IMR-90 (cell line): ENCODE data around the gene PREB. TPM values are rescaled to one million over a fixed set of nuclear protein-coding genes. Genes with fewer than 3 reads are reported as not detected.
A peak's percentile ranks its signal among the peaks of the same experiment; 100 is the strongest.

Experiments
- ATAC-seq: fragments of 200-7000 bp; cut with Tn5 transposase; 2 replicates; pipeline ENCODE4 v1.9.1; 2020; ENCODE audit warnings: low read depth, mild to moderate bottlenecking, moderate library complexity
- Bru-seq: library from RNA; stranded (reverse); fragments of 400-500 nt; gene quantifications from one replicate; lab custom pipeline; 2021; lab: Mats Ljungman, UMichigan
- BruChase-seq, 2 experiments: library from RNA; stranded (reverse); fragments of 400-500 nt; gene quantifications; one replicate each; lab custom pipeline; 2021; lab: Mats Ljungman, UMichigan
- BruUV-seq: library from RNA; stranded (reverse); fragments of 400-500 nt; replicated peaks from 2 replicates; lab custom pipeline; 2021; lab: Mats Ljungman, UMichigan
- CTCF ChIA-PET: fragments of 300-600 bp; formaldehyde crosslinking; extraction: SDS; loops from one replicate; lab custom pipeline; 2021; ENCODE audit warnings: antibody characterized with exemption; lab: Yijun Ruan, JAX
- POLR2A ChIA-PET: fragments of 300-600 bp; sonication (Branson Sonifier 250); formaldehyde crosslinking; loops from one replicate; lab custom pipeline; 2022; ENCODE audit warnings: antibody characterized with exemption; ENCODE audit not compliant: unreplicated experiment; lab: Charles Lee
- DNase-seq: peaks from one replicate; pipeline ENCODE4 v3.0.0; 2013
- H2AFZ ChIP-seq: replicated peaks from 2 replicates; pipeline ENCODE3; 2013; ENCODE audit warnings: low read length, mild to moderate bottlenecking; ENCODE audit not compliant: poor library complexity
- H2AK5ac ChIP-seq: 2 replicates; pipeline ENCODE4 v1.6.1; 2013; ENCODE audit warnings: low read depth, low read length, inconsistent platforms
- H2AK9ac ChIP-seq: replicated peaks from 2 replicates; pipeline ENCODE3; 2013; ENCODE audit warnings: mild to moderate bottlenecking, low read depth, low read length, moderate library complexity; ENCODE audit not compliant: poor library complexity
- H2BK120ac ChIP-seq: 2 replicates; pipeline ENCODE4 v1.6.1; 2013; ENCODE audit warnings: low read depth, low read length, inconsistent platforms
- H2BK15ac ChIP-seq: 3 replicates; pipeline ENCODE4 v1.6.1; 2013; ENCODE audit warnings: low read depth, low read length, inconsistent platforms
- H2BK20ac ChIP-seq: 2 replicates; pipeline ENCODE4 v1.6.1; 2013; ENCODE audit warnings: low read depth, mild to moderate bottlenecking, inconsistent platforms, low read length, moderate library complexity
- H2BK5ac ChIP-seq: 2 replicates; pipeline ENCODE4 v1.6.1; 2013; ENCODE audit warnings: mild to moderate bottlenecking, low read depth, low read length, inconsistent platforms; ENCODE audit not compliant: poor library complexity, severe bottlenecking
- H3K14ac ChIP-seq: replicated peaks from 2 replicates; pipeline ENCODE4 v1.6.1; 2013; ENCODE audit warnings: low read depth, low read length, inconsistent platforms
- H3K18ac ChIP-seq: 2 replicates; pipeline ENCODE4 v1.6.1; 2013; ENCODE audit warnings: low read depth, low read length, control low read depth
- H3K23ac ChIP-seq: 2 replicates; pipeline ENCODE4 v1.6.1; 2013; ENCODE audit warnings: low read depth, low read length, inconsistent platforms
- H3K27ac ChIP-seq: 2 replicates; pipeline ENCODE4 v1.5.1; 2013; ENCODE audit warnings: mild to moderate bottlenecking, control low read depth, low read length; ENCODE audit not compliant: insufficient read depth
- H3K27me3 ChIP-seq: 2 replicates; pipeline ENCODE4 v1.6.1; 2013; ENCODE audit warnings: low read length; ENCODE audit not compliant: control insufficient read depth, insufficient read depth
- H3K36me3 ChIP-seq: 2 replicates; pipeline ENCODE4 v1.6.1; 2013; ENCODE audit warnings: low read length, mixed read lengths; ENCODE audit not compliant: control insufficient read depth, insufficient read depth
- H3K4ac ChIP-seq: 2 replicates; pipeline ENCODE4 v1.6.1; 2013; ENCODE audit warnings: low read depth, low read length, inconsistent platforms
- H3K4me1 ChIP-seq: 2 replicates; pipeline ENCODE4 v1.6.1; 2013; ENCODE audit warnings: low read length, mixed read lengths; ENCODE audit not compliant: control insufficient read depth, insufficient read depth
- H3K4me2 ChIP-seq: 2 replicates; pipeline ENCODE4 v1.6.1; 2013; ENCODE audit warnings: low read depth, mild to moderate bottlenecking, control low read depth, low read length, moderate library complexity
- H3K4me3 ChIP-seq: 2 replicates; pipeline ENCODE4 v1.5.1; 2013; ENCODE audit warnings: low read depth, mild to moderate bottlenecking, control low read depth, low read length, moderate library complexity; ENCODE audit not compliant: insufficient read depth
- H3K56ac ChIP-seq: 2 replicates; pipeline ENCODE4 v1.6.1; 2013; ENCODE audit warnings: low read length, inconsistent platforms; ENCODE audit not compliant: insufficient read depth; ENCODE audit errors: extremely low read depth
- H3K79me1 ChIP-seq, 2 experiments: 2 replicates each; pipeline ENCODE4 v1.6.1; 2013; ENCODE audit warnings: low read length in 2 of 2, inconsistent platforms in 1 of 2, low read depth in 1 of 2
- H3K9ac ChIP-seq: 2 replicates; pipeline ENCODE4 v1.6.1; 2013; ENCODE audit warnings: low read depth, low read length, control low read depth
- H3K9me1 ChIP-seq: 2 replicates; pipeline ENCODE4 v1.6.1; 2013; ENCODE audit warnings: low read length, inconsistent platforms; ENCODE audit not compliant: insufficient read depth
- H3K9me3 ChIP-seq: 2 replicates; pipeline ENCODE4 v1.6.1; 2013; ENCODE audit warnings: low read length; ENCODE audit not compliant: control insufficient read depth, insufficient read depth
- H4K20me1 ChIP-seq: 2 replicates; pipeline ENCODE4 v1.6.1; 2013; ENCODE audit warnings: low read length, inconsistent platforms; ENCODE audit not compliant: insufficient read depth
- H4K5ac ChIP-seq: 2 replicates; pipeline ENCODE4 v1.6.1; 2013; ENCODE audit warnings: mild to moderate bottlenecking, low read depth, low read length, control low read depth
- H4K8ac ChIP-seq, 2 experiments: 2 replicates each; pipeline ENCODE4 v1.6.1; 2013; ENCODE audit warnings: low read depth in 2 of 2, low read length in 2 of 2, control low read depth in 1 of 2, inconsistent platforms in 1 of 2
- H4K91ac ChIP-seq: 2 replicates; pipeline ENCODE4 v1.6.1; 2013; ENCODE audit warnings: low read depth, low read length, inconsistent platforms; ENCODE audit not compliant: insufficient read depth
- BHLHE40 ChIP-seq: fragments of 150-350 bp; IDR thresholded peaks from 2 replicates; pipeline ENCODE4 v1.6.1; 2016; ENCODE audit warnings: mild to moderate bottlenecking, low read depth, low read length
- CEBPB ChIP-seq: IDR thresholded peaks from 2 replicates; pipeline ENCODE4 v1.6.1; 2012; ENCODE audit warnings: low read depth, low read length, improper control_type of control experiment
- CHD1 ChIP-seq: IDR thresholded peaks from 2 replicates; pipeline ENCODE4 v1.6.1; 2012; ENCODE audit warnings: low read depth, low read length, improper control_type of control experiment
- ELK1 ChIP-seq: fragments of 150-350 bp; IDR thresholded peaks from 2 replicates; pipeline ENCODE4 v1.6.1; 2016; ENCODE audit warnings: low read depth, mild to moderate bottlenecking, low read length, moderate library complexity, borderline replicate concordance
- FOS ChIP-seq: fragments of 150-350 bp; IDR thresholded peaks from 2 replicates; pipeline ENCODE4 v1.6.1; 2016; ENCODE audit warnings: low read depth, low read length
- MAFK ChIP-seq: IDR thresholded peaks from 2 replicates; pipeline ENCODE4 v1.6.1; 2012; ENCODE audit warnings: low read depth, low read length, improper control_type of control experiment
- MAZ ChIP-seq: IDR thresholded peaks from 2 replicates; pipeline ENCODE4 v1.6.1; 2012; ENCODE audit warnings: low read depth, mild to moderate bottlenecking, low read length, improper control_type of control experiment, moderate library complexity, borderline replicate concordance
- MXI1 ChIP-seq: IDR thresholded peaks from 2 replicates; pipeline ENCODE4 v1.6.1; 2012; ENCODE audit warnings: low read depth, mild to moderate bottlenecking, low read length, moderate library complexity, borderline replicate concordance
- POLR2A ChIP-seq: IDR thresholded peaks from 2 replicates; pipeline ENCODE4 v1.6.1; 2012; ENCODE audit warnings: mild to moderate bottlenecking, low read depth, low read length
- RAD21 ChIP-seq: IDR thresholded peaks from 2 replicates; pipeline ENCODE4 v1.6.1; 2012; ENCODE audit warnings: low read length, improper control_type of control experiment
- RCOR1 ChIP-seq: IDR thresholded peaks from 2 replicates; pipeline ENCODE4 v1.6.1; 2012; ENCODE audit warnings: mild to moderate bottlenecking, low read length, improper control_type of control experiment; ENCODE audit not compliant: insufficient replicate concordance
- RFX5 ChIP-seq: IDR thresholded peaks from 2 replicates; pipeline ENCODE4 v1.8.0; 2012; ENCODE audit warnings: low read depth, mild to moderate bottlenecking, low read length, moderate library complexity
- SMC3 ChIP-seq: fragments of 150-350 bp; IDR thresholded peaks from 2 replicates; pipeline ENCODE4 v1.6.1; 2016; ENCODE audit warnings: low read depth, mild to moderate bottlenecking, antibody characterized with exemption, low read length, moderate library complexity
- WGBS, 2 experiments: methylation state at CpG; one replicate each; pipeline versions ENCODE4 v1.1.5 to v1.1.7; 2013; ENCODE audit warnings: missing lambda C conversion rate in 2 of 2; ENCODE audit not compliant: insufficient read length in 1 of 2; ENCODE audit errors: extremely low coverage in 2 of 2; 5-methylcytosine and 5-hydroxymethylcytosine counted together
- dilution Hi-C: fragments of 300-500 bp; cut with HindIII; formaldehyde crosslinking; loops from one replicate; pipeline ENCODE4 v1.14.3; 2018; ENCODE audit warnings: low sequenced_read_pairs; ENCODE audit not compliant: unreplicated experiment
- in situ Hi-C: fragments of 300-500 bp; cut with MboI; formaldehyde crosslinking; loops from 3 replicates; pipeline ENCODE4 v1.14.3; 2019; ENCODE audit warnings: low sequenced_read_pairs, inconsistent platforms, mixed read lengths
- intact Hi-C: fragments of 100-400 bp; cut with micrococcal nuclease; formaldehyde crosslinking; loops from 2 replicates; pipeline ENCODE4 v1.10.0; 2022
- long read RNA-seq: library from polyadenylated mRNA; unstranded; transcript quantifications from one replicate; pipeline ENCODE4 v2.0.0, GENCODE V29; 2021; ENCODE audit not compliant: unreplicated experiment
- polyA plus RNA-seq, 3 experiments: library from polyadenylated mRNA; depleted of rRNA; stranded (reverse); fragments of >200 nt; gene quantifications; 2 replicates each; pipeline ENCODE4 v1.2.3, GENCODE V29; 2012; ENCODE audit warnings: low replicate concordance in 1 of 3
- total RNA-seq: library from RNA; depleted of rRNA; stranded (reverse); fragments of >200 nt; gene quantifications from 2 replicates; pipeline ENCODE4 v1.2.3, GENCODE V29; 2012; rRNA removed
- TF ChIP-seq, protein P1 (sequence below): fragments of 150-350 bp; IDR thresholded peaks from 2 replicates; pipeline ENCODE4 v1.6.1; 2017; ENCODE audit warnings: mild to moderate bottlenecking, antibody characterized with exemption, low read length, low read depth

Gene PREB
- 36.1 and 38.9 TPM in 2 replicates for total RNA-seq
- 49.0 and 52.2 TPM in 2 replicates for polyA plus RNA-seq (2012; rRNA removed)
- 39.9 and 44.8 TPM in 2 replicates for polyA plus RNA-seq (2012; cell fraction: cytosol; rRNA removed)
- 60.6 and 87.6 TPM in 2 replicates for polyA plus RNA-seq (2012; cell fraction: nucleus; rRNA removed; ENCODE audit: low replicate concordance)
- percentile 58 among the genes with signal in this experiment for Bru-seq, nascent RNA
- BruChase-seq, experiment 1, labeled RNA remaining after a 6-hour chase = percentile 70 among the genes with signal in this experiment
- BruChase-seq, experiment 2, labeled RNA remaining after a 2-hour chase = percentile 68 among the genes with signal in this experiment
- long read RNA-seq, transcript PREB-201 (9 exons, 2,166 nt) = major isoform, 65 of 106 reads
- long read RNA-seq, partial matches to known transcripts = 15 of 106 reads
- long read RNA-seq, other reads (novel, unspliced or antisense) = 24 of 106 reads

DNA sequence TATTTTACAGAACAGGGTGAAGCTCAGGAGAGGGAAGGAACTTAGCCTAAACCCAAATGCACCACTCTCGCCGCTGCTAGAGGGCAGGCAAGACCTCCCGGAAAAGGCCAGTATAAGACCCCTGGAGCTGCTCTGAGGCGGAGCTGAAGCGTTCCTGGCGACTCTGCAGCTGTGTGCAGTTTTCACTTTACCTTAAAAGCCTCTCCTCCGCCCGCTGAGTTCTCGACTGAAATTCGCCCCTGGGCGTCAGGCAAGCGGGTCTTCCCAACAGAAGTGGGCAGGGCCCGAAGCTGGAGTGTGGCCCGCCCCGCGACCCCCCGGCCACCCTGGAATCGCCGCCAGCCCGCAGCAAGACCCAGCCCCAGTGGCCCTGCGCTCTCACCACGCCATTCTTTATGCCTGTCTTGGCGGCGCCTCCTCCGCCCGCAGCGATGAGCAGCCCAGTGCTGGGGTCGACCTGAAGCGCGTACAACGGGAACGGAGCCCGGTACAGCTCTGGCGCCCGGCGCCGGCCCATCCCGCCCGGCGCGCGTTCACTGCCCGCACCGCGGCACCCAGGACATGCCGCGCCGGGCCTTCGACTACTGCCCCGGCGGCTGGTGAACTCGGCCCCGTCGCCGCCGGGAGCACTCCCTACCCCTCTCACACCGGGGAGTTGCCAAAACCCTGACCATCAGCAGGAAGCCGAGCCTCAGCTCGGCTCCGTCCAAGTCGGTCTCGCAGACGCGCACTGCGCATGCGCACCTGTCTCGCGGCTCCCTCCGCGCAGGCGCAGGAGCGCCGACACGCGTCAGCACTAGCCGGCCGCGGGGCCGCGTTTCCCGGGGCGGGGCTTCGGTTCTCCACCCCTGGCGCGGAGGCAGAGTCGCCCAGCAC is at the start of gene PREB:
Gene PREB (minus strand): TSS at position 732 of the 876 bp plus-strand sequence. CDS start 215 bp downstream, at position 517.
- Histone ChIP-seq H2BK15ac (no peak within 1 kb of the TSS), H2BK20ac (no peak within 1 kb of the TSS), H3K23ac (peak within 1 kb of the TSS; percentile 1; the same call in 1 of the 2 replicates), H3K27ac (peak within 1 kb of the TSS; percentile 71), H4K20me1 (peaks cover 15% of the 10 kb centered on the region), H2AFZ (peak within 1 kb of the TSS; percentile 100), H3K79me1 (peaks cover 14 to 27% of the 10 kb centered on the region in 2 experiments), H3K18ac (no peak within 1 kb of the TSS), H3K14ac (peak within 1 kb of the TSS; percentile 70), H3K9me1 (peaks cover 14% of the 10 kb centered on the region), H2AK9ac (peak within 1 kb of the TSS; percentile 97), H3K4me2 (peak within 1 kb of the TSS; percentile 75), H2BK5ac (peak within 1 kb of the TSS; percentile 56), H4K5ac (peak within 1 kb of the TSS; percentile 24), H4K91ac (peak within 1 kb of the TSS; percentile 34), H3K4me3 (peak within 1 kb of the TSS; percentile 79), H3K4me1 (peaks cover 9% of the 10 kb centered on the region), H3K4ac (peak within 1 kb of the TSS; percentile 55), H3K9ac (peak within 1 kb of the TSS; percentile 63), H2BK120ac (no peak within 1 kb of the TSS), H3K27me3 (peaks cover 11% of the 10 kb centered on the region; the same call in 1 of the 2 replicates), H3K36me3 (peaks cover 34% of the 10 kb centered on the region), H3K9me3 (no peaks in the 10 kb centered on the region), H3K56ac (peak within 1 kb of the TSS; percentile 82), H2AK5ac (peak within 1 kb of the TSS; percentile 75), H4K8ac (peak within 1 kb of the TSS; percentile 73 to 93)
- DNase-seq (peak; percentile 92), ATAC-seq (peak; percentile 99)
- ChIA-PET POLR2A (no interaction called here), CTCF (interaction anchor here (0.9 to 1.4 kb wide), 9 partner anchors 8 to 57 kb away, joined by 3 to 9 read pairs (median 4); no protein-coding TSS in a partner anchor)
- WGBS, 2 experiments = 0% methylated on average over 47 of the region's 86 CpGs; no CpG with 5 or more reads in 1 of the 2 experiments
- intact Hi-C loops (loop anchor here (2.0 kb wide), 1 partner anchor 57 kb away; no protein-coding TSS in a partner anchor), in situ Hi-C loops (no loop called here), dilution Hi-C loops (no loop called here)
- BruUV-seq = no TSS peak
- TF ChIP-seq POLR2A = peak; percentile 47; the same call in 1 of the 2 replicates
- TF ChIP-seq MAZ = peak; percentile 31; the same call in 1 of the 2 replicates
- no peak for TF ChIP-seq FOS
- TF ChIP-seq RFX5 = no peak
- TF ChIP-seq SMC3 = peak; percentile 47
- TF ChIP-seq MXI1 = no peak
- no peak for TF ChIP-seq CHD1
- TF ChIP-seq MAFK = no peak
- no peak for TF ChIP-seq CEBPB
- no peak for TF ChIP-seq RCOR1
- no peak for TF ChIP-seq BHLHE40
- TF ChIP-seq RAD21 = peak; percentile 58
- no peak for TF ChIP-seq ELK1
- TF ChIP-seq, protein P1, sequence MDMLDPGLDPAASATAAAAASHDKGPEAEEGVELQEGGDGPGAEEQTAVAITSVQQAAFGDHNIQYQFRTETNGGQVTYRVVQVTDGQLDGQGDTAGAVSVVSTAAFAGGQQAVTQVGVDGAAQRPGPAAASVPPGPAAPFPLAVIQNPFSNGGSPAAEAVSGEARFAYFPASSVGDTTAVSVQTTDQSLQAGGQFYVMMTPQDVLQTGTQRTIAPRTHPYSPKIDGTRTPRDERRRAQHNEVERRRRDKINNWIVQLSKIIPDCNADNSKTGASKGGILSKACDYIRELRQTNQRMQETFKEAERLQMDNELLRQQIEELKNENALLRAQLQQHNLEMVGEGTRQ = peak; percentile 24; the same call in 1 of the 2 replicates
